GM21381 (cell line): ENCODE measurements around the gene CALY.
"Not testable (repeated sequence)": the region's sequence is repeated elsewhere in the genome, so short reads cannot be mapped to it uniquely, and the experiment has no call there.

Source experiments
- ATAC-seq: cut with Tn5 transposase; IDR thresholded peaks from one replicate; pipeline ENCODE4 v1.9.1; 2021; ENCODE audit warnings: mild to moderate bottlenecking, moderate library complexity; ENCODE audit not compliant: unreplicated experiment

Gene CALY

DNA sequence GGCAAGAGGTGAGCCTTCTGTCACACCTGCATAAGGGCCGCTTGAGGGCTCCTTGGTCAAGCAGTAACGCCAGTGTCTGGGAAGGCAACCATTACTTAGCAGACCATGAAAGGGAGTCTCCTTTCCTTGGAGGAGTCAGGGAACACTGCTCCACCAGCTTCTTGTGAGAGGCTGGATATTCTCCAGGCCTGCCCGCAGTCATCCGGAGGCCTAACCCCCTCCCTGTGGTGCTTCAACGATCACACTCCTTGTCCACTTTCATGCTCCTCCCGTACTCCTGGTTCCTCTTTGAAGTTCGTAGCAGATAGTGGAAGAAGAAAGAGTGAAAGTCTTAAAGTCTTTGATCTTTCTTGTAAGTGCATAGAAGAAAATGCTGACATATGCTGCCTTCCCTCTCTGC is 30.8 kb upstream of the CALY start:
- ATAC-seq: not testable (repeated sequence)

GRCh38 chr10:133366751-133367150 is 30.1 kb upstream of the CALY start:
- ATAC-seq: no peak

GRCh38 chr10:133366130-133366478 is 29.4 kb upstream of the CALY start:
- no peak for ATAC-seq

GRCh38 chr10:133365461-133366129 is 28.9 kb upstream of the CALY start:
- no peak for ATAC-seq

GRCh38 chr10:133364645-133365431 is 28.1 kb upstream of the CALY start:
- ATAC-seq: no peak

DNA sequence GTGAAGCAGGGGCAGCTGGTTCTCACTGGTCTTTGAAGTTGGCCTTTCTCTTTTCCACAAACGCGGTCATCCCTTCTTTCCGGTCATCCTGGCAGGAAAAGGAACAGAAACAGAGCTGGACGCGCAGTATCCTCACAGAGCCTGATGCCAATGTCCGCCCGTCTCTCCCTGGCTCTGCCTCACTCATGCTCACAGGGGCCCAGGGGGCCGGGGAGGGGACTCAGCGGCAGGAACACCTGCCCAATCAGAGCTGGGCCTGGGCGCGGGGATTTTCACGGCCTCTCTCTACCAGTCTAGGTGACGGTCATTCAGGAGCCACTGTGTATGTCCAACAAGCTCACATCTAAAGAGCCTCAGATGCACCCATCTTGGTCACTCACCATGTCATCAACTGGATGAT is 26.1 kb upstream of the CALY start:
- ATAC-seq: no peak

DNA sequence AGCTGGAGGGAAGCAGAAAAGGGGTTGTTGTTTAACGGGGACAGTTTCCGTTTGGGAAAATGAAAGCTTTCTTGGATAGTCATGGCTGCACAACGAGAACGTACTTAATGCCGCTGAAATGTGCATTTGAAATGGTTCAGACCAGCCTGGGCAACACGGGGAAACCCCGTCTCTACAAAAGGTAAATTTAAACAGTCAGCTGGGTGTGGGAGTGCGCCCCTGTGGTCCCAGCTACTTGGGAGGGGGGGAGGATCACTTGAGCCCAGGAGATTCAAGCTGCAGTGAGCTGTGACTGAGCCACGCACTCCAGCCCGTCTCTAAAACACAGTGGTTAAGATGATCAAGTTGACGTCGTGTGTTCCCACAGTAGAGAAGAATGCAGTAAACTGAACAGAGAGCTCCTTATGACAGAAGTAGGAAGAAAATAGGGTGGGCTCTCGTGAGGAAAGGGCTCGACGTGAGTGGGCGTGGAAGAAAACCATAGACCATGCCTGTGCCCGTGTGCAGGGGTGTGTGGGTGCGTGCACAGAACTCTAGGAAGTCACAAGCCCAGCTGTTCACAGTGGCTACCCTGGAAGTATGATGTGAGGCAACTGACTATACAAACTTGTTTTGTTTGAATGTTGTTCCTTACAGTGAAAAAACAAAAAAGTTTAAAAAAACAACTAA is 25.2 kb upstream of the CALY start:
- ATAC-seq: no peak

- no peak for ATAC-seq
Measured at GRCh38 chr10:133361227-133361626, 24.5 kb upstream of the CALY start.

GRCh38 chr10:133359972-133360610 is 23.4 kb upstream of the CALY start:
- ATAC-seq: no peak

DNA sequence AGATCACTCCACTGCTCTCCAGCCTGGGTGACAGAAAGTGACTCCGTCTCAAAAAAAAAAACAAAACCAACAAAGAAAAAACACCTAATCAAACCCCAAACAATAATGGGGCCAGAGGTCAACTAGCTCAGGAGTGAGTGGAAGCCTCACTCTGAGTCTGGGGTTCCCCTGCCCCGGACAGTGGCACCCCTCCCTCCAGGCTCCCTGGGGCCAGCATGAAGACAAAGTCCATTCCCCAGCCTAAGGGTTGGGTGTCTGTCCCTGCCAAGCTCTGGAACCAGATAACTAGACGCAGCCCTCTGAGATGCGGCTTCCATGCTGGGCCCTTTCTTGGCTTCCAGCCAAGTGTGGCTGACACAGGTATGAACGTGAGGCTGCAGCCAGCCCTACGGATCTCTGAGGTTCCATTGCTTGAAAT is 22.9 kb upstream of the CALY start:
- no peak for ATAC-seq

- no peak for ATAC-seq
Measured at GRCh38 chr10:133358925-133359310, 22.2 kb upstream of the CALY start.

DNA sequence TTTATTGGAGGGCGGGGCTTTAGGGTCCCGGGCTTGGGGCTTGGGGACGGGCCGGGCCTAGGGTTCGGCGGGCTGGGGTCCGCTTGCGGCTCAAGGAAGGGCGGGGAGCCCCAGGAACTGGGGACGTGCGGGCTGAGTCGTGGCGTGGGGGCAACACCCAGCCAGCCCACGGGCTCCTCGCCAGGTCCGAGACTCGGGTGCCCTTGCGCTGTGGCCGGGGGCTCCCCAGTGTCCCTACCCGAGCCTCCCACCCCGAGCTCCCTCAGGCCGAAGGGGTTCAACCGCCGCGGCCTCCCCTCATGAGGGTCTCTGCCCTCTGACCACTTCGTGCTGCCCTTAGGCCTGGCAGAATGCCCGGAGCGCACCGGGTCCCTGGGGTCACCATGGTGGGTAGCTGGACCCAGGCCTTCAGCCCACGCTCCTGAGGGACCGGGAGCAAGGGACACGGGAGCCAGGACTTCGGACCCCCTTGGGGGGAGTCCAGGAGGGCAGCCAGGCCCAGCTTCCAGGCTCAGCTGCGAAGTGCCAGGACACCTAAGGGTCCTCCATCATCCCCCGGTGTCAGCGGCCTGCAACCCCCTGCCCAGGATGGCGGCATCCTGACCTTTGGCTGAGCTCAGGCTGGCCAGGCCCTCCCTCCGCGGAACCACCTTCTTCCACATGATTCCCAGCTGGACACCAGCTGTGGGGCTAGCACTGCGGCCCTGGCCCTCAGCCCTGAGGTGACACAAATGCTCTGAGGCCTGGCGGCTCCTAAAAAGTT is 21.6 kb upstream of the CALY start:
- ATAC-seq: no peak

DNA sequence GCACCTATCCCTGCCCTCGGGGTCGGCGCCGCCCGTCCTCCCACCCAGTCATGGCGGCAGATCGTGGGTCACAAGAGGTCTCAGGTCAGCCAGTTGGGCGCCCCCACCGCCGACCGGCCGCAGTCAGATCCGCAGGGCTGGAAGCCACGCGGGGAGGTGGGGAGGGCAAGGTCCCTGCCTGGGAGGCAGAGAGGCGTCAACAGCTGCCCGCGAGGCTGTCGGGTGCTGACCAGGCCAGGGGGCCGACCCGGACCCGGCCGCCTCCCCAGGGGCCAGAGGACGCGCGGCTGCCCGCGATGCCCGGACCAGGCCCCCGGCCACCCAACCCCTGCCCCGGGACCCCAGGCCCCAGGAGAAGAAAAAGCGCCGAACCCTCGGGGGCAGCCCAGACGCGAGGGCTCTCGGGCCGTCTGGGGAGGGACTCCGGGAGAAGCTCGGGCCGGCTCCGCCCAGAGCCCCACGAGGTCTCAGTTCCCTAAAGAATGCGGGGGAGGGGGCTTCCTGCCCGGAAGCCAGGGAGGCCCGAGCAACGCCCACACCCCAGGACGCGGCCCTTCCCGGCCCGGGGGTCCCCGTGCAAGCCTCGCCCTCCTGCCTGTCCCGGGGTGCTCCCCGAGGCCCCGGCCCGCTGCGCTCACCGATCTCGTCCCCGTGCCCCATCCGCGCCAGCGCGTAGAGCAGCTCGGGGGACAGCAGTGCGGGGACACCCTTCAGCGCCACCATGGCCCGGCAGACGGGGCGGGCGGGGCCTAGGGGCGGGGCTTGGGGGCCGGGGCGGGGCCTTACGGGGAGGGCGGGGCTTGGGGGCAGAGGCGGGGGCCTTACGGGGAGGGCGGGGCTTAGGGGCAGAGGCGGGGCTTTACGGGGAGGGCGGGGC is 20.8 kb upstream of the CALY start, which contains the start of gene FUOM:
FUOM (minus strand) TSS at position 735 of the 877 bp plus-strand sequence; CDS start at position 723, 12 bp downstream.
- ATAC-seq: peak; percentile 68

- no peak for ATAC-seq
Measured at GRCh38 chr10:133356549-133357284, 20.0 kb upstream of the CALY start.

DNA sequence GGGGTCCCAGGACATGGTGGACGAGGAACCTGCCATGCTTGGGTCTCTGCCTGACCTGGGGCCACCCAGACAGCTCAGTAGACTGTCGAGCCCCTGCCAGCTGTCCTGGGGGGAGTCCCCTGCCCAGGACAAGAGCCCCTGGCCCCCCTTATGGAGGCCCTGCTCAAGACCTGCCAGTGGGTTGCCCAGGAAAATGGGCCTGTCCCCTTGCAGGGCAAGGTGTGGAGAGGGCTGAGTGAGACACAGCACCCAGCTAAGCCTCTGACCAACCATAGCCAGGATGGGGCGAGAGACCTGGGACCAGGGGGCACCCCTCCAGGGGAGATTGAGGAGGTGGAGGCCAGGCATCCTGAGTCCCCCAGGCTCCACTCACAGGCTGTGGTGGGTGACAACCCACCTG is 19.3 kb upstream of the CALY start:
- no peak for ATAC-seq

- no peak for ATAC-seq
Measured at GRCh38 chr10:133355266-133355665, 18.6 kb upstream of the CALY start.

- no peak for ATAC-seq
Measured at GRCh38 chr10:133354672-133355240, 18.1 kb upstream of the CALY start.

GRCh38 chr10:133353988-133354605 is 17.4 kb upstream of the CALY start:
- ATAC-seq: no peak
